Measurements from ENCODE around the gene LIMD2.
A peak's percentile ranks its signal among the peaks of the same experiment; 100 is the strongest.
"Not testable (repeated sequence)": the region's sequence is repeated elsewhere in the genome, so short reads cannot be mapped to it uniquely, and the experiment has no call there.

LIMD2 gene

GRCh38 chr17:63699638-63700527 lies at the start of gene LIMD2:
Gene LIMD2, minus strand, starts transcription at chr17:63700125. Its CDS starts 827 bp downstream, at chr17:63699298.
- no peak for DNase-seq

GRCh38 chr17:63741408-63742173 lies 41.7 kb upstream of the LIMD2 start, which contains the start of gene STRADA:
Gene STRADA, minus strand, starts transcription at chr17:63741799. Its CDS starts 13,430 bp downstream, at chr17:63728369.
- peak; percentile 61 for DNase-seq

- DNase-seq, result no peak
Measured at GRCh38 chr17:63741143-63741407, 41.1 kb upstream of the LIMD2 start.

GRCh38 chr17:63740464-63741142 lies 40.7 kb upstream of the LIMD2 start:
- no peak for DNase-seq

- DNase-seq, result no peak
Measured at GRCh38 chr17:63735691-63736090, 35.8 kb upstream of the LIMD2 start.

- no peak for DNase-seq
Measured at GRCh38 chr17:63722403-63722802, 22.5 kb upstream of the LIMD2 start.

- not testable (repeated sequence) for DNase-seq
Measured at GRCh38 chr17:63720194-63720593, 20.3 kb upstream of the LIMD2 start.

- no peak for DNase-seq
Measured at GRCh38 chr17:63718988-63719387, 19.1 kb upstream of the LIMD2 start.

GRCh38 chr17:63716426-63716825 lies 16.5 kb upstream of the LIMD2 start:
- DNase-seq, result no peak

- no peak for DNase-seq
Measured at GRCh38 chr17:63714550-63715277, 14.8 kb upstream of the LIMD2 start.

- DNase-seq, result no peak
Measured at GRCh38 chr17:63709110-63709509, 9.2 kb upstream of the LIMD2 start.

- DNase-seq, result no peak
Measured at GRCh38 chr17:63707151-63707550, 7.2 kb upstream of the LIMD2 start.

GRCh38 chr17:63706336-63707082 lies 6.6 kb upstream of the LIMD2 start:
- DNase-seq, result no peak

GRCh38 chr17:63705657-63706056 lies 5.7 kb upstream of the LIMD2 start:
- DNase-seq, result no peak

GRCh38 chr17:63704836-63705235 lies 4.9 kb upstream of the LIMD2 start:
- no peak for DNase-seq

GRCh38 chr17:63704259-63704576 lies 4.3 kb upstream of the LIMD2 start:
- no peak for DNase-seq

- DNase-seq, result no peak
Measured at GRCh38 chr17:63703556-63704258, 3.8 kb upstream of the LIMD2 start.

- DNase-seq, result no peak
Measured at GRCh38 chr17:63703029-63703428, 3.1 kb upstream of the LIMD2 start.

- DNase-seq, result no peak
Measured at GRCh38 chr17:63702721-63703015, 2.7 kb upstream of the LIMD2 start.

- no peak for DNase-seq
Measured at GRCh38 chr17:63701868-63702720, 2.2 kb upstream of the LIMD2 start.

GRCh38 chr17:63701456-63701820 lies 1.5 kb upstream of the LIMD2 start:
- DNase-seq, result no peak

Data from cortex of kidney (tissue), 1 donor.